Retinal pigment epithelial cell (primary cell): ENCODE results near the gene RPTOR.

Experiments used
- DNase-seq: peaks from one replicate; pipeline ENCODE4 v3.0.0-alpha.2; 2010; ENCODE audit warnings: low read depth
- H3K4me3 ChIP-seq: 2 replicates; pipeline ENCODE4 v1.5.1; 2011; ENCODE audit warnings: mild to moderate bottlenecking, low read length, control low read depth, moderate library complexity
- CTCF ChIP-seq: conservative IDR thresholded peaks from 2 replicates; pipeline ENCODE4 v1.5.1; 2011; ENCODE audit warnings: low read depth, low read length, control low read depth, inconsistent platforms

The RPTOR gene

GRCh38 chr17:80523054-80523744 is 21.4 kb upstream of the RPTOR start:
- H3K4me3 ChIP-seq, result no peak overlapping the region
- TF ChIP-seq CTCF, result no peak
- DNase-seq, result no peak

GRCh38 chr17:80523956-80524712 is 20.5 kb upstream of the RPTOR start:
- DNase-seq, result peak; percentile 12
- H3K4me3 ChIP-seq, result no peak overlapping the region
- no peak for TF ChIP-seq CTCF

GRCh38 chr17:80526116-80526910 is 18.3 kb upstream of the RPTOR start:
- DNase-seq, result no peak
- no peak for TF ChIP-seq CTCF
- H3K4me3 ChIP-seq, result no peak overlapping the region

- DNase-seq, result no peak
- TF ChIP-seq CTCF, result no peak
- no peak overlapping the region for H3K4me3 ChIP-seq
These were observed 17.5 kb upstream of the RPTOR start for GRCh38 chr17:80527016-80527645.

- no peak for DNase-seq
- TF ChIP-seq CTCF, result no peak
- no peak overlapping the region for H3K4me3 ChIP-seq
These were observed 16.1 kb upstream of the RPTOR start for GRCh38 chr17:80528536-80528935.

GRCh38 chr17:80529104-80529903 is 15.3 kb upstream of the RPTOR start:
- no peak for TF ChIP-seq CTCF
- DNase-seq, result no peak
- no peak overlapping the region for H3K4me3 ChIP-seq
